Mammary epithelial cell (primary cell): ENCODE data around the gene TTYH2.

Experiments used
- EZH2 ChIP-seq: IDR thresholded peaks from 2 replicates; pipeline ENCODE4 v1.6.1; 2012; ENCODE audit warnings: low read length, inconsistent platforms, borderline replicate concordance
- TF ChIP-seq, protein P1 (sequence below), 2 donors: IDR thresholded peaks in 1 of 2; conservative IDR thresholded peaks in 1 of 2; 2 replicates each; pipeline ENCODE4 v1.5.1; 2011 to 2012; ENCODE audit warnings: inconsistent platforms in 2 of 2, low read length in 2 of 2, mild to moderate bottlenecking in 2 of 2, control low read depth in 1 of 2, low read depth in 1 of 2; ENCODE audit not compliant: insufficient read depth in 1 of 2; ENCODE audit errors: extremely low read depth in 1 of 2

DNA sequence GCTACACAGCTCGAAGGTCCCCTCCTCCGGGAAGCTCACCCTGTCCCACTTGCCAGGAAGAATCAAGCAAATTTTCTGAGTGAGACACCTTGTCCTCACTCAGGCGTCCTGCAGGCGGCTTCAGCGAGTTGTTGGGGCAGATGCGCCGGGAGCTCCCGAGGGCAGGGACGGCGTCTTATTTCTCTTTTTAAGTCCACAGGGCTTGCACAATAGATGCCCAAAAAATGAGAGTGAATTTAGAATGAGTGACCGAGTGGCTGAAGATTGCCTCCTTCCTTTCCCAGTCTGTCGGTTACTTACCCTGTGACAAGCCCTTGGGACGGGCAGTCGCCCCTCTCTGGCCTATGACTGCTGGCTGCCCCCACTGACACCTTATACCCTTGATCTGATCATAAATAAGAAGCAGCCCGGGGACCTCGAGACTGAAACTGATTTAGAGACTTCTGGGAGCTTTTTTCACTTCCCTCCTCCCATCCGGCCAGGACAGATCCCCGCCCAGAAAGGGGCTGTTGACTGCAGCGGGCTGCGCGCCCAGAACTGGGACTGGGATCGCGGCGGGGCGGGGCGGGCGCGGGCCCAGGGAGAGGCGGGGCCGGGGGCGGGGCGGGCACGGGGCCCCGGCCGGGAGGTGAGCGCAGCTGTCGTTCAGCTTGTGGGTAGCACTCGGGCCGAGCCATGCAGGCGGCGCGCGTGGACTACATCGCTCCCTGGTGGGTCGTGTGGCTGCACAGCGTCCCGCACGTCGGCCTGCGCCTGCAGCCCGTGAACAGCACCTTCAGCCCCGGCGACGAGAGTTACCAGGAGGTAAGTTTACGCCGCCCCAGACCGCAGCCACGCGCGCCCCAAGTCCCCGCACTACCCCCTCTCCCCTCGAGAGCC lies at the start of gene TTYH2:
- TF ChIP-seq, protein P1, sequence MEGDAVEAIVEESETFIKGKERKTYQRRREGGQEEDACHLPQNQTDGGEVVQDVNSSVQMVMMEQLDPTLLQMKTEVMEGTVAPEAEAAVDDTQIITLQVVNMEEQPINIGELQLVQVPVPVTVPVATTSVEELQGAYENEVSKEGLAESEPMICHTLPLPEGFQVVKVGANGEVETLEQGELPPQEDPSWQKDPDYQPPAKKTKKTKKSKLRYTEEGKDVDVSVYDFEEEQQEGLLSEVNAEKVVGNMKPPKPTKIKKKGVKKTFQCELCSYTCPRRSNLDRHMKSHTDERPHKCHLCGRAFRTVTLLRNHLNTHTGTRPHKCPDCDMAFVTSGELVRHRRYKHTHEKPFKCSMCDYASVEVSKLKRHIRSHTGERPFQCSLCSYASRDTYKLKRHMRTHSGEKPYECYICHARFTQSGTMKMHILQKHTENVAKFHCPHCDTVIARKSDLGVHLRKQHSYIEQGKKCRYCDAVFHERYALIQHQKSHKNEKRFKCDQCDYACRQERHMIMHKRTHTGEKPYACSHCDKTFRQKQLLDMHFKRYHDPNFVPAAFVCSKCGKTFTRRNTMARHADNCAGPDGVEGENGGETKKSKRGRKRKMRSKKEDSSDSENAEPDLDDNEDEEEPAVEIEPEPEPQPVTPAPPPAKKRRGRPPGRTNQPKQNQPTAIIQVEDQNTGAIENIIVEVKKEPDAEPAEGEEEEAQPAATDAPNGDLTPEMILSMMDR (conservative IDR thresholded peaks at IDR 0.05 in 1 of 2, IDR thresholded peaks at IDR 0.05 in 1 of 2; ENCODE audit: extremely low read depth in 1 of 2, insufficient read depth in 1 of 2, low read depth in 1 of 2, low read length in 2 of 2) = peak; percentile 9 to 56
- TF ChIP-seq EZH2 = peak; percentile 30
